ENCODE results near the gene TOP3B.

The TOP3B gene

DNA sequence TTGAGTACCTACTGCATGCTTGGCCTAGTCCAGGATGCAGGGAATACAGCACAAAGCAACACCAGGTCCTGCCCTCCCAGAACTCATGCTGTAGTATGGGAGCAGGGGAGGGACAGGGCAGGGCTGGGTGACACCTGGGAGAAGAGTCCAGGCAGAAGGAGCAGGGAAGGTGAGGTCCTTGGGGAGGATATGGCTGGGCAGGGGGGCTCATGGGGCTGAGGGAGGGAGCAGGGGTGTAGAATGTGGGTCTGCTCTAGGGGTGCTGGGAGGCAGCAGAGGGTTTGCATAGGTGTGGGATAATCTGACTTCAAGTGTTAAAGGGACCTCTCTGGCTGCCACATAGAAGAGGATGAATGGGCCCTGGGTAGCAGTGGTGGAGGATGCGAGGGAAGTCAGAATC is 4.8 kb downstream of the TOP3B start:
- FAIRE-seq: no peak

- no peak for FAIRE-seq
Measured at GRCh38 chr22:21975854-21976345, 6.7 kb downstream of the TOP3B start.

GRCh38 chr22:21975273-21975672 is 7.3 kb downstream of the TOP3B start:
- no peak for FAIRE-seq

- FAIRE-seq: no peak
Measured at GRCh38 chr22:21974058-21974649, 8.4 kb downstream of the TOP3B start.

DNA sequence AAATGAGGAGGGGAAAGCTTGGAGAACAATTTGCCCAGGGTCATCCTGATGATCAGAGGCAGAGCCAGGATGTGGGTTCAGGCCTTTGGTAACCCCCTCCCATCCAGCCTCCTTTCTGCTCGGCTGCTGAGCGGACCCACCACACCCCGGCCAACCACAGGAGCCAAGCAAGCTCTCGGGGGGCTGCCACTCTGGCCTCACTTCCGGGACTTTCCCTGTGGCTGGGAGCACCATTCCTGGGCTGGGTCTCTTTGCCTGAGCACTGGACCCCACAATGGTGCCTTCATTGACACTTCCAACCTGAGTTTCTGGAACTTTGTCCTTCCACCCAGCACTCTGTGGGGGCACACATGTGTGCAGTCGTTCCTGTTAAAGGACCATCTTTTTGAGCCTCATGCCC is 9.8 kb downstream of the TOP3B start:
- FAIRE-seq: no peak

- no peak for FAIRE-seq
Measured at GRCh38 chr22:21972293-21972779, 10.3 kb downstream of the TOP3B start.

DNA sequence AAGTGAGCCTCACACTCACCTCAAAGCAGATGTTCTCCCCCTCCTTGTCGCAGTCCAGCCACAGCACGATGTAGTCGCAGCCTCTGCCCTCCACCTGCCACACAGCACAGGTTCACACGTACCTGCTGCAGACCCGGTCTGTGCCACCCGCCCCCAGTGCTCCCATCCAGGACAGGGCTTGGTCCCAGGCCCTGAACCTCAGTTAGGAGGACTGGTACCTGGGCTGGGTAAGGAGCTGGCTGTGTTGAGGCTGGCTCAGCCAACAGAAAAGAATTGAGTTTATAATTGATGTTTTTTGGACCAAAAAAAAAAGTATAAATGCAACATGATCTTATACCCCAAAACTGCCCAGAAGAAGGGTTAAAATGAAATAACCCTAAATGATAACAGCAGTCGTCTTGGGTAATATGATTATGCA is 10.7 kb downstream of the TOP3B start:
- FAIRE-seq: no peak

DNA sequence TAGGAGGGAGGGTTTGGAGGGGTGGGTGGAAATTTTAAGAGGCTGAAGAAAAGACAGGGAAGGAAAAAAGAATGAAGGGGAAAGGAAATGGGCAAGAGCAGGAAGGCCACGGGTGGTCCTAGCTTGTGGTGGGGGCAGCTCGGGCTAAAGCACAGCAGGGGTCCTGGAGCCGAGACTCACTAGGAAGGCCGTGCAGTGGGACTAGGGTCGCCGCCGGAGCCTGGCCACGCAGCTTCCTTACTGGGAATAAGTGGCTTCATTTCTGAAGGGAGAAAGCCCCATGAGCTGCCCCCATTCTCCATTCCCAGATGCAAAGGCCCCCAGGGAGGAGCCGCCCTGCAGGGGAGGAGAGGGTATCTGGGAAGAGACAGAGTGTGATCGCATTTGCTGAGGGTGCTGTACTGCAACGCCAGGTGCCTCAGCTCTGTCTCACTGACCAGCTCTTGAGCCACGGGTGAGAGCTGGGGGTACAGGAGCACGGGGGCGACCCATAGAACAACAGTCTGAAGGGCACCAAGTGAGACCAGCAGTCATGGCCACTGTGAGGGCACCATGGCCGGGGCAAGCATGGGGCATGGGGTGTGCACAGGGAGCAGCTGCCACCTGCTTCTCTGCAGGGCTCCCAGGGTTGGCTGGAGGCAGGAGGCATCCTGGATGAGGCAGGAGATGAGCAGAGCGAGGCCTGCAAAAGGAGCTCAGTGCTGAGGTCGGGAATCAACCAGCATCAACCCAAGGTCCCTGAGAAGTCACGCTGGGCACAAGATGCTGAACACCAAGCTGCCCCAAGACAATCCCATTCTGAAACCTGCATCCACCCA is 11.6 kb downstream of the TOP3B start:
- FAIRE-seq: no peak

GRCh38 chr22:21970037-21970799 is 12.4 kb downstream of the TOP3B start:
- no peak for FAIRE-seq

GRCh38 chr22:21968452-21969129 is 14.0 kb downstream of the TOP3B start:
- FAIRE-seq: no peak

DNA sequence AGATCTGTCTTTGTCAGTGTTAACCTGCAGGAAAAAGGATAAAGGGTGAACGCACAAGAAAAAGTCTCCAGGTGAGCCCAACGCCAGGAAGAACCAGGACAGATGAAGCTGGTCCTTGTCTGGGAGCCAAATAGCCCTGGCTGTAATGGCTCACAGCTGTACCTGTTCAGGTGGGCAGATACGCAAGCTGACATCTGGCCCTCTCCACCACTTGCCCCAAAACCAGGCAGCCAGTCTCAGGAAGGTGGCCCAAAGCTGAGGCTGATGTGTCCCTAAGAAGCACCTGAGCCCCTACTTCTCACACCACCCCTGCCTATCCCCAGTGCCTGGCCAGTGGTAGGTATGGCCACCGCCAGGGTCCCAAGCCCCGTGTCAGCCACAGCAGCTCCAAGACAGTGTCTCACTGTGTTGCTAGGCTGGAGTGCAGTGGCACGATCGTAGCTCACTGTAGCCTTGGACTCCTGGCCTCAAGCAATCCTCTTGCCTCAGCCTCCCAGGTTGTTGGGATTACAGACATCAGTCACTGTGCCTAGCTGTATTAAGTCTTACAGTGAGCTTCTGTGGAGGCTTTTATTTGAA is 14.8 kb downstream of the TOP3B start:
- no peak for FAIRE-seq

- FAIRE-seq: no peak
Measured at GRCh38 chr22:21966643-21967516, 15.7 kb downstream of the TOP3B start.

DNA sequence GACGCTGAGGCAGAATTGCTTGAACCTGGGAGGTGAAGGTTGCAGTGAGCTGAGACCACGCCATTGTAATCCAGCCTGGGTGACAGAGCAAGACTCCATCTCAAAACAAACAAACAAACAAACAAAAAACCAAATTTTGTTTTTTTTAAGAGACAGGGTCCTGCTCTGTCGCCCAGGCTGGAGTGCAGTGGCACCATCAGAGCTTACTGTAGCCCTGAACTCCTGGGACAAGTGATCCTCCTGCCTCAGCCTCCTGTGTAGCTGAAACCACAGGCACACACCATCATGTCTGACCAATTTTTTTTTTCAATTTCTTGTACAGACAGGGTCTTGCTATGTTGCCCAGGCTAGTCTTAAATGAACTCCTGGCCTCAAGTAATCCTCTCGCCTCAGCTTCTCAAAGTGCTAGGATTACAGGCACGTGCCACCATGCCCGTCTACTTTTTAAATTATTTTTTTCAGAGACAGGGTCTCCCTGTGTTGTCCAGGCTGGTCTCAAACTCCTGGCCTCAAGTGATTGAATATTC is 16.8 kb downstream of the TOP3B start:
- no peak for FAIRE-seq

- no peak for FAIRE-seq
Measured at GRCh38 chr22:21964918-21965484, 17.6 kb downstream of the TOP3B start.

GRCh38 chr22:21964234-21964633 is 18.4 kb downstream of the TOP3B start:
- FAIRE-seq: no peak

GRCh38 chr22:21963790-21964211 is 18.8 kb downstream of the TOP3B start:
- FAIRE-seq: no peak

DNA sequence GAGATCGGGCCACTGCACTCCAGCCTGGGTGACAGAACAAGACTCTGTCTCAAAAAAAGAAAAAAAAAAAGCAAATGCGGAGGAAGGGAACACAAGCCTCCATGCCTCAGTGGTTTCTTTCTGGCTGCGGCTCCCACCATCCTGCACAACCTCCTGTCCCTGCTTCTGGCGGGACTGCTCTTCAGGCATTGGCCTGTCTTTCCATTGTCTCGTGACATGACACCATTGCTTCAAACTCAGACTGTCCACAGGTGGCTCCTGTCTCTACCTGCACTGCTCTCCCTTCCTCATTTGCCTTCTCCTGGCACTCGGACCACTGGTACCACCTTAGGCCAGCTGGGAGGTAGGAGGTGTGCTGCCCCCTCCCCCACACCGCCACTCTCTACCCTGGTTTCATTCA is 19.3 kb downstream of the TOP3B start:
- FAIRE-seq: no peak

DNA sequence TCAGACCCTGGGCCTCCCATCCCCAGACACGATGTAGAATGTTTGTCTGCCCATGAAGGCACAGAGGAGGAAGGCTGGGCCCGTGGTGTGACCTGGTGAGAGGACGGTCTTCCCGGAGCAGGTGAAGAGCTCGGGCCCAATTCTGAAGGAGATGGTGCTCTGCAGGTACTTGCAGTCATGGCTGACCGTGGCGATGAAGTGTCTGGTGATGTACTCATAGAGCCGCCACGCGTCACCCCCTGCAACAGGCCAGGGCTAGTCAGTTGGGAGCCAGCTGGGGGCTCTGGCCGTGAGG is 20.0 kb downstream of the TOP3B start:
- no peak for FAIRE-seq

DNA sequence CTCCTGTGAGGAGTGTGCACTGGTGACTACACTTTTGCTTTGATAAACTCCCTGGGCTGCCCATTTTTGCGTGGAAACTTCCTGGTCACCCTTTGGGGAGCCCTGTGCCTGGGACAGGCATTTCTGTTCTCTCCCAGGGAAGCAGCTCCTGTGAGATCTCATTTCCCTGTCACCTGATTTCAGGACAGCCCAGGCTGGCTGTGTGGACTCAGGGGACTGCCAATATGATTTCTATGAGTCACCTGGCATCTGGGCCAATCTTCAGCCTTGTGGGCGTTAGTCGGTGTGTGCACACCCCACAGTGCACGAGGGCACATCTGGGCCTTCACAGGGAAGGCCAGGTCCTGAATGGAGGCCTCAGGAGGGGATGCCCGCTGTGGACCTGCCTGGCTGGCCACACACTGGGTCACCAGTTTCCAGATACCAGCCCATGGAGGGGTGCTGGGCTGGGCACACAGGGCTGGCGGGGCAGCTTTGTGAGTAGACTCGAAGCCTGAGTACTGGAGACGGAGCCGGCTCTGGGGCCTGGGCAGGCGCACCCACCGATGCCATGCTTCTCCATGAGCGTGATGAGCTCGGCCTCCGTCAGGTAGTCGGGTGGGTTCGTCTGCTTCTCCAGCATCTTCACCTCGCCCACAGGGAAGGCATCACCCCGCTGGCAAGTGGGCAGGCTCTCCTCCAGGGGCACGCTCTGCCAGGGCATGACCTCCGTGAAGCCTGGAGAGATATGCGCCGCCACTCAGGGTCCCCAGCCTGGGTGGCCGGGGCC is 20.5 kb downstream of the TOP3B start:
- no peak for FAIRE-seq

Data from G401.6 (cell line).